Mesodermal cell (in vitro differentiated cells): ENCODE data around the gene PPP2R2C.

ENCODE experiments used
- H3K27ac ChIP-seq: 2 replicates; pipeline ENCODE4 v1.7.0; 2013; ENCODE audit warnings: mild to moderate bottlenecking, low read depth, low read length, moderate library complexity; ENCODE audit not compliant: severe bottlenecking
- H3K36me3 ChIP-seq: 2 replicates; pipeline ENCODE4 v1.7.1; 2013; ENCODE audit warnings: mild to moderate bottlenecking, low read length, moderate library complexity; ENCODE audit not compliant: control insufficient read depth, insufficient read depth
- H3K4me1 ChIP-seq: one replicate; pipeline ENCODE4 v1.7.1; 2013; ENCODE audit warnings: mild to moderate bottlenecking, low read length; ENCODE audit not compliant: insufficient read depth, control insufficient read depth, poor library complexity, severe bottlenecking
- H3K4me3 ChIP-seq: 2 replicates; pipeline ENCODE4 v1.7.0; 2013; ENCODE audit warnings: low read length, control low read depth, mild to moderate bottlenecking; ENCODE audit not compliant: insufficient read depth, poor library complexity, severe bottlenecking; ENCODE audit errors: extremely low read depth
- H3K9me3 ChIP-seq: 2 replicates; pipeline ENCODE4 v1.7.1; 2013; ENCODE audit warnings: mild to moderate bottlenecking, low read length, moderate library complexity; ENCODE audit not compliant: control insufficient read depth
- WGBS, 2 experiments: methylation state at CpG; one replicate each; pipeline ENCODE4 v1.1.5; 2013; ENCODE audit warnings: missing lambda C conversion rate in 2 of 2; ENCODE audit not compliant: insufficient coverage in 2 of 2; 5-methylcytosine and 5-hydroxymethylcytosine counted together

Gene PPP2R2C

GRCh38 chr4:6414578-6414977 lies 57.8 kb downstream of the PPP2R2C start:
- Histone ChIP-seq H3K4me3 (no peak overlapping the region), H3K27ac (no peak overlapping the region), H3K4me1 (no peaks in the 10 kb centered on the region), H3K36me3 (no peaks in the 10 kb centered on the region), H3K9me3 (no peaks in the 10 kb centered on the region)
- WGBS, 2 experiments, result 68 to 80% methylated on average over 4 to 6 of the region's 6 CpGs

- Histone ChIP-seq H3K9me3 (no peaks in the 10 kb centered on the region), H3K27ac (no peak overlapping the region), H3K4me1 (peaks cover 3% of the 10 kb centered on the region), H3K4me3 (no peak overlapping the region), H3K36me3 (no peaks in the 10 kb centered on the region)
- 100% methylated on average over 3 of the region's 6 CpGs; no CpG with 5 or more reads in 1 of the 2 experiments for WGBS, 2 experiments
These were observed 61.8 kb downstream of the PPP2R2C start for GRCh38 chr4:6410664-6411063.

DNA sequence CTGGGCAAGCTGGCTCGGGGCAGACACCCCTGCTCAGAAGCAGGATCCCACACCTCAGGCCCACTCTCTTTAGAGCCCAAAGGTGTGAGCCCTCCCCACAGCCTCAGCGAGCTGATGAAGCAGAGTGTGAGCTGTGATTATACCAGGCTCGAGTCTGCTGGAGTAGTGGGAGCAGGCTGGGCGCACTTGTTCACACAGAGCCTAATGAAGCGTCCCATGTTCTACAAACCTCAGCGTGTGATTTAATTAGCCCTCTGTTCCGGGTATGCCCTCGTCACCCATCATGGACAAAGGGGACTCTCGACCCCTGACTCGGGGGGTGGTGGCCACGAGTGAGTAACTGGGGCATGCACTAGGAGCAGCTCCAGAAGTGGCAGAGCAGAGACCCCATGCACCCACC lies 62.3 kb downstream of the PPP2R2C start:
- no peaks in the 10 kb centered on the region for H3K36me3 ChIP-seq
- WGBS, 2 experiments, result 87 to 93% methylated on average over 8 to 11 of the region's 11 CpGs
- no peak overlapping the region for H3K4me3 ChIP-seq
- H3K9me3 ChIP-seq, result no peaks in the 10 kb centered on the region
- H3K4me1 ChIP-seq, result peaks cover 9% of the 10 kb centered on the region
- H3K27ac ChIP-seq, result no peak overlapping the region

DNA sequence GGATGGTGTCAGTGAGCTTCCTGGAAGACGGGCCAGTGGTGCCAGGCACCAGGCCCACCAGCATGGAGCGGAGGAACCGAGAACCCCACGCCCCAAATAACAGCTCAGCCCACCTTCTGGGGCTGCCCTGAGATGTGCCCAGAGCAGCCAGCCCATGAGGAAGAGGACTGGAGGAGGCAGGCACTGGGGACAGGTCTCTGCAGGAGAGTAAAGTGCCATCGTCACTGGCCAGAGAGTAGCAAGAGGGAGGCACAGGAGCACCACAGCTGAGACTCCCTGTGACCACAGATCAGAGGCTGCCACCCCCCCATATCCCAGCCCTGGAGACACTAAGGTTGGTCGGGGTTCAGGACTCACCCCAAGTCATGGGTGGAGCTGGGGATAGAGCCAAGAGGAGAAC lies 63.0 kb downstream of the PPP2R2C start:
- 72 to 96% methylated on average over 4 to 6 of the region's 6 CpGs for WGBS, 2 experiments
- H3K4me3 ChIP-seq, result no peak overlapping the region
- H3K9me3 ChIP-seq, result no peaks in the 10 kb centered on the region
- H3K4me1 ChIP-seq, result peaks cover 9% of the 10 kb centered on the region
- H3K27ac ChIP-seq, result no peak overlapping the region
- no peaks in the 10 kb centered on the region for H3K36me3 ChIP-seq

- H3K27ac ChIP-seq, result no peak overlapping the region
- 80 to 86% methylated on average over 3 to 4 of the region's 4 CpGs for WGBS, 2 experiments
- no peak overlapping the region for H3K4me3 ChIP-seq
- H3K4me1 ChIP-seq, result peaks cover 9% of the 10 kb centered on the region
- H3K9me3 ChIP-seq, result no peaks in the 10 kb centered on the region
- H3K36me3 ChIP-seq, result no peaks in the 10 kb centered on the region
These were observed 64.2 kb downstream of the PPP2R2C start for GRCh38 chr4:6408263-6408662.

GRCh38 chr4:6405397-6405706 lies 67.1 kb downstream of the PPP2R2C start:
- Histone ChIP-seq H3K36me3 (no peaks in the 10 kb centered on the region), H3K27ac (no peak overlapping the region), H3K4me1 (peaks cover 9% of the 10 kb centered on the region), H3K4me3 (no peak overlapping the region), H3K9me3 (no peaks in the 10 kb centered on the region)
- 50% methylated on average over 1 of the region's 2 CpGs; no CpG with 5 or more reads in 1 of the 2 experiments for WGBS, 2 experiments

- Histone ChIP-seq H3K4me1 (peaks cover 9% of the 10 kb centered on the region), H3K36me3 (no peaks in the 10 kb centered on the region), H3K27ac (no peak overlapping the region), H3K4me3 (no peak overlapping the region), H3K9me3 (no peaks in the 10 kb centered on the region)
- WGBS, 2 experiments, result 75 to 78% methylated on average over 14 to 17 of the region's 22 CpGs
These were observed 67.6 kb downstream of the PPP2R2C start for GRCh38 chr4:6404611-6405396.

DNA sequence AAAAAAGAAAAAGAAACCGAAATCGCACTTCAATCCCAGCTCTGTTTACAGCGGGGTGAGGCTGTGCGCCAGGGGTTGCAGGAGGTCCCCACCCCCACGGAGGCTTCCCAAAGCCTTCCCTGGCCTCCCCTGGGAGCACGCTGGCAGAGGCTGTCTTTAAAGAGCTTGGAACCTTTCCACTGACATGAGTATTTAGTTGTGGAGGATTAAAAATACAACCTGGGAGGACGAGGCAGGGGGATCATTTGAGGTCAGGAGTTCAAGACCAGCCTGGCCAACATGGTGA lies 69.1 kb downstream of the PPP2R2C start:
- WGBS, 2 experiments, result 76 to 96% methylated on average over 4 to 6 of the region's 7 CpGs
- H3K36me3 ChIP-seq, result no peaks in the 10 kb centered on the region
- peaks cover 9% of the 10 kb centered on the region for H3K4me1 ChIP-seq
- H3K4me3 ChIP-seq, result no peak overlapping the region
- no peak overlapping the region for H3K27ac ChIP-seq
- no peaks in the 10 kb centered on the region for H3K9me3 ChIP-seq

GRCh38 chr4:6402566-6403399 lies 69.6 kb downstream of the PPP2R2C start:
- WGBS, 2 experiments, result 65 to 68% methylated on average over 11 to 17 of the region's 18 CpGs
- Histone ChIP-seq H3K4me3 (no peak overlapping the region), H3K36me3 (no peaks in the 10 kb centered on the region), H3K9me3 (no peaks in the 10 kb centered on the region), H3K4me1 (peaks cover 9% of the 10 kb centered on the region), H3K27ac (no peak overlapping the region)

- WGBS, 2 experiments, result 92 to 96% methylated on average over 7 to 8 of the region's 9 CpGs
- H3K4me3 ChIP-seq, result no peak overlapping the region
- no peak overlapping the region for H3K27ac ChIP-seq
- H3K4me1 ChIP-seq, result peaks cover 9% of the 10 kb centered on the region
- H3K36me3 ChIP-seq, result no peaks in the 10 kb centered on the region
- H3K9me3 ChIP-seq, result no peaks in the 10 kb centered on the region
These were observed 70.6 kb downstream of the PPP2R2C start for GRCh38 chr4:6401797-6402196.

GRCh38 chr4:6396696-6397236 lies 75.6 kb downstream of the PPP2R2C start:
- Histone ChIP-seq H3K9me3 (no peaks in the 10 kb centered on the region), H3K4me3 (no peak overlapping the region), H3K4me1 (no peaks in the 10 kb centered on the region), H3K27ac (no peak overlapping the region), H3K36me3 (no peaks in the 10 kb centered on the region)
- 86 to 93% methylated on average over 7 to 10 of the region's 12 CpGs for WGBS, 2 experiments
